IgD-negative memory B cell (primary cell): ENCODE data around the gene SLC44A1. TPM values are rescaled to one million over a fixed set of nuclear protein-coding genes. Genes with fewer than 3 reads are reported as not detected.

Source experiments
- H3K27ac Mint-ChIP-seq, 3 donors: one replicate each; pipeline ENCODE4 v1.8.0; 2020 to 2022; ENCODE audit warnings: mild to moderate bottlenecking in 3 of 3, mixed read lengths in 3 of 3, moderate library complexity in 1 of 3
- H3K27me3 Mint-ChIP-seq: one replicate; pipeline ENCODE4 v1.8.0; 2021; ENCODE audit warnings: mixed read lengths
- H3K36me3 Mint-ChIP-seq: one replicate; pipeline ENCODE4 v1.8.0; 2020; ENCODE audit warnings: mild to moderate bottlenecking, mixed read lengths
- H3K4me1 Mint-ChIP-seq, 3 donors: one replicate each; pipeline ENCODE4 v1.8.0; 2020 to 2022; ENCODE audit warnings: mixed read lengths in 3 of 3, mild to moderate bottlenecking in 1 of 3
- H3K4me3 Mint-ChIP-seq, 4 donors: one replicate each; pipeline ENCODE4 v1.8.0; 2020 to 2022; ENCODE audit warnings: mild to moderate bottlenecking in 4 of 4, mixed read lengths in 4 of 4, moderate library complexity in 3 of 4
- H3K9me3 Mint-ChIP-seq, 3 donors: one replicate each; pipeline ENCODE4 v1.8.0; 2020 to 2021; ENCODE audit warnings: mixed read lengths in 3 of 3, mild to moderate bottlenecking in 1 of 3
- polyA plus RNA-seq: library from polyadenylated mRNA; unstranded; fragments of 300-500 nt; fragmentation: Illumina TruSeq; gene quantifications from one replicate; pipeline ENCODE4 v1.2.3, GENCODE V29; 2021

Gene SLC44A1
- polyA plus RNA-seq, 1 donor from 2014 or later = 12.1 TPM

- no peak overlapping the region for H3K4me3 Mint-ChIP-seq
- H3K9me3 Mint-ChIP-seq = no peaks in the 10 kb centered on the region
- H3K27me3 Mint-ChIP-seq = no peaks in the 10 kb centered on the region
- H3K36me3 Mint-ChIP-seq = peaks cover 17% of the 10 kb centered on the region
- peaks cover 6 to 14% (median 9%) of the 10 kb centered on the region in 3 donors for H3K4me1 Mint-ChIP-seq
- no peak overlapping the region for H3K27ac Mint-ChIP-seq
Measured at GRCh38 chr9:105339849-105340248, 95.4 kb downstream of the SLC44A1 start.

GRCh38 chr9:105341434-105342146, 97.1 kb downstream of the SLC44A1 start:
- peak overlapping the region in 1 of 3 donors; percentile 21 for H3K27ac Mint-ChIP-seq
- no peaks in the 10 kb centered on the region for H3K9me3 Mint-ChIP-seq
- peaks cover 16% of the 10 kb centered on the region for H3K36me3 Mint-ChIP-seq
- peaks cover 6 to 14% (median 7%) of the 10 kb centered on the region in 3 donors for H3K4me1 Mint-ChIP-seq
- H3K4me3 Mint-ChIP-seq = peak overlapping the region in 1 of 4 donors; percentile 15
- no peaks in the 10 kb centered on the region for H3K27me3 Mint-ChIP-seq

- Mint-ChIP-seq H3K9me3 (no peaks in the 10 kb centered on the region), H3K27ac (peak overlapping the region in 1 of 3 donors; percentile 21), H3K27me3 (no peaks in the 10 kb centered on the region), H3K36me3 (peaks cover 14% of the 10 kb centered on the region), H3K4me1 (peaks cover 6 to 14% (median 7%) of the 10 kb centered on the region in 3 donors), H3K4me3 (peak overlapping the region in 1 of 4 donors; percentile 15)
Measured at GRCh38 chr9:105342147-105342505, 97.7 kb downstream of the SLC44A1 start.

DNA sequence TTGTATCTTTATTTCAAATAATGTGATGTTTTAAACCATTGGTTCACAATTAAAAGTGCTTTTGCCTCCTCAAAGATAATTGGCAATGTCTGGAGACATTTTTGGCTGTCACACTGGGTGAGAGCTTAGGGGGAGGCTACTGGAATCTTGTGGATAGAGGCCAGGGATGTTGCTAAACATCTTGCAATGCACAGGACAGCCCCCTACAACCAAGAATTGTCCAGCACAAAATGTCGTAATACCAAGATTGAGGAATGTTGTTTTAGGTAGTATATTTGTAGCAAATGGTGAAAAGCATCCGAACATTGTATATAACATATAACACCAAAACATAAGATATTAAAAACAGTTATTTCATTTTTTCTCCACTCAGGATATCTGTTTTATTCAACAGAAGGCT, 99.8 kb downstream of the SLC44A1 start:
- Mint-ChIP-seq H3K27me3 (no peaks in the 10 kb centered on the region), H3K9me3 (no peaks in the 10 kb centered on the region), H3K4me3 (no peak overlapping the region), H3K27ac (no peak overlapping the region), H3K4me1 (peaks cover 6 to 14% (median 7%) of the 10 kb centered on the region in 3 donors), H3K36me3 (peaks cover 14% of the 10 kb centered on the region)

DNA sequence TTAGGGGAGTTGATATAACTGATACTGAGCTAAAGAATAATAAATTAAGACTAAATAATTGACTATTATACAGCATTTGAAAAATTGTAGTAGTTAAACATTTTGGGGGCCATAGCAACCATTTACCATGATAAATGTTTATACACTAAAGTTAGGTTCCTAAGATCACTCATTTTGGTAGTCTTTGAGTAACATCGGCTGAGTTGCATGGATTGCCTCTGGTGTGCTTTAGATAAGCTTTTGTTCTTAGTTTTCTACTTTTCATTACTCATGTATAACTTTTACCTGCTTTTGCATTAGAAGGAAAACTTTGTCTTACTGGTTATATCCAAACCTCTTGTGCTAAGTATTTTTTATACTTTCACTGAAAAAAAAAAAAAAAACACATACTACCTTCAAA, 101.2 kb downstream of the SLC44A1 start:
- H3K4me3 Mint-ChIP-seq = no peak overlapping the region
- H3K9me3 Mint-ChIP-seq = no peaks in the 10 kb centered on the region
- H3K4me1 Mint-ChIP-seq = peaks cover 6 to 9% (median 7%) of the 10 kb centered on the region in 3 donors
- H3K36me3 Mint-ChIP-seq = peaks cover 8% of the 10 kb centered on the region
- H3K27me3 Mint-ChIP-seq = no peaks in the 10 kb centered on the region
- H3K27ac Mint-ChIP-seq = no peak overlapping the region

DNA sequence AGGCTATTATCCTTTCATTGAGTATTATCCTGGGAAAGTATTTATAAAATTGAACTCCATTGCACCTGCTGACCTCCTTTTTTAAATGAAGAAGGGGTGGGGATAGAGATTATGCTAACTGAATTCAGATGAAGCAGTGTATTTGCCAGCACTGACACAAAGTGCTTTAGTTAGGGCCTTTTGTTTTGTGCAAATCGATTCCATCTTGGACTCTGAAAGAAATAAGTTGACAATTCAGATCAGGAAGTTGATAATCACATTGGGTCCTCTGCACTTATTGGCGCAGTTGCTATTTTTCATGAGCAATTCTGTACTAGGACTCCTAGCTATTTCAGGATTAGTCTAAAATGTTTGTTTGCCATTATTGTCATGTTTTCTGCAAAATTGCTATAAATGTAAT, 101.8 kb downstream of the SLC44A1 start:
- Mint-ChIP-seq H3K9me3 (no peaks in the 10 kb centered on the region), H3K36me3 (peaks cover 10% of the 10 kb centered on the region), H3K27ac (no peak overlapping the region), H3K27me3 (no peaks in the 10 kb centered on the region), H3K4me1 (peaks cover 6 to 9% (median 6%) of the 10 kb centered on the region in 3 donors), H3K4me3 (no peak overlapping the region)

DNA sequence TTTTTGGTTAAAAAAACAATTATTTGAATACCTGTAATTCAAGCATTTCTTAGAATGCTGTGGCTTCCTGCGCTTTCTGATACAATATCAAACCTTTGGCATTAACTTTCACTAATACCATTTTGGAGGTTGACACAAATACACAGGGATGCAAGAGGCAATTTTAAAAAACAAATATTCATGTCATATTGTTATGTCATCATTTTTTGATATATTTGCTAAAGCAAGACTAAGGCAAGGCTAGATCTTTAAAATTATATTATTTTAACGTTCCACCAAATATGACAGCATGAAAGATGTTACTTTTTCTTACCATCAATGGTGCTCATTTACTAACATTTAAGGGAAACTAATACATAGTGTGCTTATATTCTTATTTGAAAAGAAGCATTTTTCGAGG, 110.0 kb downstream of the SLC44A1 start:
- Mint-ChIP-seq H3K4me1 (peaks cover 14 to 23% (median 19%) of the 10 kb centered on the region in 3 donors), H3K4me3 (no peak overlapping the region), H3K27me3 (no peaks in the 10 kb centered on the region), H3K27ac (no peak overlapping the region), H3K9me3 (no peaks in the 10 kb centered on the region), H3K36me3 (peaks cover 8% of the 10 kb centered on the region)

GRCh38 chr9:105355781-105356180, 111.3 kb downstream of the SLC44A1 start:
- Mint-ChIP-seq H3K27ac (peak overlapping the region in 1 of 3 donors; percentile 60), H3K4me1 (peaks cover 17 to 23% (median 23%) of the 10 kb centered on the region in 3 donors), H3K9me3 (no peaks in the 10 kb centered on the region), H3K36me3 (peaks cover 9% of the 10 kb centered on the region), H3K4me3 (no peak overlapping the region), H3K27me3 (no peaks in the 10 kb centered on the region)

- Mint-ChIP-seq H3K9me3 (no peaks in the 10 kb centered on the region), H3K27me3 (no peaks in the 10 kb centered on the region), H3K4me3 (peak overlapping the region in 1 of 4 donors; percentile 15), H3K27ac (peak overlapping the region in 1 of 3 donors; percentile 1), H3K36me3 (peaks cover 22% of the 10 kb centered on the region), H3K4me1 (peaks cover 17 to 23% (median 23%) of the 10 kb centered on the region in 3 donors)
Measured at GRCh38 chr9:105357937-105358336, 113.5 kb downstream of the SLC44A1 start.

- Mint-ChIP-seq H3K9me3 (no peaks in the 10 kb centered on the region), H3K27ac (no peak overlapping the region), H3K36me3 (peaks cover 22% of the 10 kb centered on the region), H3K27me3 (no peaks in the 10 kb centered on the region), H3K4me3 (no peak overlapping the region), H3K4me1 (peaks cover 17 to 22% (median 18%) of the 10 kb centered on the region in 3 donors)
Measured at GRCh38 chr9:105359892-105360291, 115.4 kb downstream of the SLC44A1 start.

- no peak overlapping the region for H3K4me3 Mint-ChIP-seq
- H3K9me3 Mint-ChIP-seq = no peaks in the 10 kb centered on the region
- H3K27me3 Mint-ChIP-seq = no peaks in the 10 kb centered on the region
- peaks cover 19% of the 10 kb centered on the region for H3K36me3 Mint-ChIP-seq
- no peak overlapping the region for H3K27ac Mint-ChIP-seq
- peaks cover 17 to 22% (median 18%) of the 10 kb centered on the region in 3 donors for H3K4me1 Mint-ChIP-seq
Measured at GRCh38 chr9:105360344-105360743, 115.9 kb downstream of the SLC44A1 start.

GRCh38 chr9:105361873-105362272, 117.4 kb downstream of the SLC44A1 start:
- Mint-ChIP-seq H3K4me3 (no peak overlapping the region), H3K36me3 (peaks cover 24% of the 10 kb centered on the region), H3K27ac (no peak overlapping the region), H3K27me3 (no peaks in the 10 kb centered on the region), H3K4me1 (peaks cover 10 to 14% (median 11%) of the 10 kb centered on the region in 3 donors), H3K9me3 (no peaks in the 10 kb centered on the region)

- Mint-ChIP-seq H3K27ac (no peak overlapping the region), H3K4me1 (peaks cover 10 to 12% (median 11%) of the 10 kb centered on the region in 3 donors), H3K4me3 (no peak overlapping the region), H3K36me3 (peaks cover 28% of the 10 kb centered on the region), H3K27me3 (no peaks in the 10 kb centered on the region), H3K9me3 (no peaks in the 10 kb centered on the region)
Measured at GRCh38 chr9:105362470-105362869, 118.0 kb downstream of the SLC44A1 start.

DNA sequence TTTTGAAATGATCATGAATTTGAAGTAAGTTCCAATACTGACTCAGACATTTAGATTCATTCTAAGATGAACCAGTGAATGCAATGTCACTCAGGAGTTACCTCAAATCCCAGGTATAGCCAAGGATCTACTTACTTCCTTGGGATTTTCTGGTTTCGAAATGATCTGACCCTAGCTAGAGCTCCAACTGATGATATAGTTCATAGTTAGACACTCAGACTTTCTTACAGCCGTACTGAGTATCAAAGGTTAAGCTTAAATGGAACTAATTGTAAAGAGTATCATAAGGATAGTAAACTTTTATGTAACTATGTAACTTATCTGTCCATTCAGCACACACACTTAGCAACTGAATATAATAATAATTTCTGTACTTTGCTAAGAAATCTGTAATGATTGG, 119.4 kb downstream of the SLC44A1 start:
- no peaks in the 10 kb centered on the region for H3K27me3 Mint-ChIP-seq
- H3K4me1 Mint-ChIP-seq = peaks cover under 1 to 4% (median 3%) of the 10 kb centered on the region in 3 donors
- no peak overlapping the region for H3K4me3 Mint-ChIP-seq
- no peak overlapping the region for H3K27ac Mint-ChIP-seq
- H3K36me3 Mint-ChIP-seq = peaks cover 29% of the 10 kb centered on the region
- H3K9me3 Mint-ChIP-seq = no peaks in the 10 kb centered on the region

GRCh38 chr9:105369911-105370310, 125.5 kb downstream of the SLC44A1 start:
- no peak overlapping the region for H3K4me3 Mint-ChIP-seq
- H3K4me1 Mint-ChIP-seq = peaks cover 0 to 1% (median 0%) of the 10 kb centered on the region in 3 donors
- H3K27ac Mint-ChIP-seq = no peak overlapping the region
- H3K27me3 Mint-ChIP-seq = no peaks in the 10 kb centered on the region
- H3K36me3 Mint-ChIP-seq = peaks cover 20% of the 10 kb centered on the region
- no peaks in the 10 kb centered on the region for H3K9me3 Mint-ChIP-seq

DNA sequence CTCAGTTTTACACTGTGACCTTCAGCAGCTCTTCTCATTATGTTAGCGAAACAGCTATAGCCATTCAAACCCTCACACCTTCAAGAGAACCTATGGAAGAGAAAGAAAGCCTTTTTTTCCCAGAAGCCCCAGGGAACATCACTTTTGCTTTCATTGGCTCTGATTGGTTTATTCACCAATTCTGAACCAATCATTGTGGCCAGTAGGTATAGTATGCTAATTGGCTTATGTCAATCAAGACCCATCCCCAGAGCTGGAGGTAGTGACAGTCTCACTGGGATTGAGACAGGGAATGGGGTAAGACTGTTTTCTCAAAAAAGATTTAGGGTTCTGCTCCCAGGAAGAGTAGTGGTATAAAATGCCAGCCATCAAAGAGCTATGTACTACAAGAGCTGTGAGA, 129.3 kb downstream of the SLC44A1 start:
- H3K27ac Mint-ChIP-seq = peak overlapping the region in 2 of 3 donors; percentile 10 to 14
- no peak overlapping the region for H3K4me3 Mint-ChIP-seq
- H3K27me3 Mint-ChIP-seq = no peaks in the 10 kb centered on the region
- peaks cover 14% of the 10 kb centered on the region for H3K36me3 Mint-ChIP-seq
- no peaks in the 10 kb centered on the region for H3K9me3 Mint-ChIP-seq
- H3K4me1 Mint-ChIP-seq = no peaks in the 10 kb centered on the region
